Bronchial epithelial cell (primary cell): Measurements from ENCODE around the gene DSG2. TPM values are rescaled to one million over a fixed set of nuclear protein-coding genes. Genes with fewer than 3 reads are reported as not detected.

Experiments used
- DNase-seq: peaks from one replicate; pipeline ENCODE4 v3.0.0-alpha.2; 2010; ENCODE audit warnings: low read depth
- FAIRE-seq: peaks from 2 replicates; lab custom pipeline; 2011; peaks lifted over from hg19 to GRCh38; lab: Jason Lieb, UNC
- H3K27me3 ChIP-seq: 2 replicates; pipeline ENCODE4 v1.5.1; 2011; ENCODE audit warnings: low read length; ENCODE audit not compliant: control insufficient read depth, insufficient read depth
- H3K36me3 ChIP-seq: 2 replicates; pipeline ENCODE4 v1.5.1; 2011; ENCODE audit warnings: low read length; ENCODE audit not compliant: control insufficient read depth, insufficient read depth
- H3K4me3 ChIP-seq: 2 replicates; pipeline ENCODE4 v1.5.1; 2011; ENCODE audit warnings: mild to moderate bottlenecking, low read depth, low read length, control low read depth
- CTCF ChIP-seq: IDR thresholded peaks from 2 replicates; pipeline ENCODE4 v1.5.1; 2011; ENCODE audit warnings: mild to moderate bottlenecking, moderate library complexity, low read length, control low read depth, inconsistent platforms; ENCODE audit not compliant: insufficient read depth, severe bottlenecking
- total RNA-seq: library from RNA; depleted of rRNA; stranded (reverse); fragments of >200 nt; gene quantifications from 2 replicates; pipeline ENCODE4 v1.2.1, GENCODE V29; 2014

DSG2 gene
- total RNA-seq, 1 donor from 2014 or later = 110 TPM

- FAIRE-seq (peak; percentile 97), DNase-seq (peak; percentile 99)
- no peak for TF ChIP-seq CTCF
- H3K27me3 ChIP-seq = no peaks in the 10 kb centered on the region
- no peaks in the 10 kb centered on the region for H3K36me3 ChIP-seq
- H3K4me3 ChIP-seq = no peak overlapping the region
These were observed 10.5 kb upstream of the DSG2 start for GRCh38 chr18:31487246-31488015.

GRCh38 chr18:31489311-31489710 lies 8.7 kb upstream of the DSG2 start:
- Histone ChIP-seq H3K4me3 (no peak overlapping the region), H3K36me3 (no peaks in the 10 kb centered on the region), H3K27me3 (no peaks in the 10 kb centered on the region)
- FAIRE-seq = peak; percentile 60
- peak; percentile 86 for DNase-seq
- no peak for TF ChIP-seq CTCF

- Histone ChIP-seq H3K27me3 (no peaks in the 10 kb centered on the region), H3K4me3 (no peak overlapping the region), H3K36me3 (no peaks in the 10 kb centered on the region)
- peak; percentile 77 for FAIRE-seq
- TF ChIP-seq CTCF = no peak
- peak; percentile 97 for DNase-seq
These were observed 7.6 kb upstream of the DSG2 start for GRCh38 chr18:31490387-31490786.

GRCh38 chr18:31490833-31491232 lies 7.1 kb upstream of the DSG2 start:
- no peak for TF ChIP-seq CTCF
- no peak overlapping the region for H3K4me3 ChIP-seq
- FAIRE-seq (no peak), DNase-seq (peak; percentile 71)
- no peaks in the 10 kb centered on the region for H3K27me3 ChIP-seq
- no peaks in the 10 kb centered on the region for H3K36me3 ChIP-seq

GRCh38 chr18:31491586-31491985 lies 6.4 kb upstream of the DSG2 start:
- FAIRE-seq (no peak), DNase-seq (peak; percentile 64)
- Histone ChIP-seq H3K36me3 (no peaks in the 10 kb centered on the region), H3K4me3 (no peak overlapping the region), H3K27me3 (no peaks in the 10 kb centered on the region)
- no peak for TF ChIP-seq CTCF
